HCT116 (cell line): ENCODE data around the gene NDUFS8.

ENCODE experiments used
- CEBPB ChIP-seq: IDR thresholded peaks from 2 replicates; pipeline ENCODE4 v1.6.1; 2012; ENCODE audit warnings: low read depth
- EZH2 ChIP-seq: fragments of 200-600 bp; sonication (generic); IDR thresholded peaks from 2 replicates; pipeline ENCODE4 v1.6.1; 2017; ENCODE audit warnings: antibody characterized with exemption, mixed run types
- EZH2phosphoT487 ChIP-seq: fragments of 200-600 bp; IDR thresholded peaks from 2 replicates; pipeline ENCODE4 v1.6.1; 2018; ENCODE audit warnings: antibody characterized with exemption, borderline replicate concordance
- POLR2A ChIP-seq: IDR thresholded peaks from 2 replicates; pipeline ENCODE4 v1.7.0; 2011; ENCODE audit warnings: borderline replicate concordance; ENCODE audit not compliant: insufficient read depth, insufficient read length; ENCODE audit errors: extremely low read depth
- POLR2AphosphoS5 ChIP-seq: IDR thresholded peaks from 2 replicates; pipeline ENCODE4 v1.6.1; 2011; ENCODE audit warnings: mild to moderate bottlenecking, low read depth, low read length, moderate library complexity
- RAD21 ChIP-seq: IDR thresholded peaks from 2 replicates; pipeline ENCODE4 v1.6.1; 2012; ENCODE audit warnings: low read depth, mild to moderate bottlenecking
- SIN3A ChIP-seq: IDR thresholded peaks from 2 replicates; pipeline ENCODE4 v1.6.1; 2012; ENCODE audit warnings: low read depth
- ZFX ChIP-seq: fragments of 450-650 bp; IDR thresholded peaks from 2 replicates; pipeline ENCODE4 v1.6.1; 2017
- TF ChIP-seq, protein P1 (sequence below), 3 experiments: fragments of 200-600 bp in 1 of 3; sonication (generic) in 1 of 3; IDR thresholded peaks in 2 of 3; conservative IDR thresholded peaks in 1 of 3; 2 replicates each; pipeline ENCODE4 v1.5.1; 2012 to 2017; ENCODE audit warnings: low read depth in 2 of 3, low read length in 2 of 3, antibody characterized with exemption in 1 of 3, borderline replicate concordance in 1 of 3, control low read depth in 1 of 3, mild to moderate bottlenecking in 1 of 3, mixed read lengths in 1 of 3, mixed run types in 1 of 3, moderate library complexity in 1 of 3; ENCODE audit not compliant: insufficient read depth in 1 of 3
- TF ChIP-seq, protein P2 (sequence below): IDR thresholded peaks from 2 replicates; pipeline ENCODE4 v1.6.1; 2012; ENCODE audit warnings: low read depth

DNA sequence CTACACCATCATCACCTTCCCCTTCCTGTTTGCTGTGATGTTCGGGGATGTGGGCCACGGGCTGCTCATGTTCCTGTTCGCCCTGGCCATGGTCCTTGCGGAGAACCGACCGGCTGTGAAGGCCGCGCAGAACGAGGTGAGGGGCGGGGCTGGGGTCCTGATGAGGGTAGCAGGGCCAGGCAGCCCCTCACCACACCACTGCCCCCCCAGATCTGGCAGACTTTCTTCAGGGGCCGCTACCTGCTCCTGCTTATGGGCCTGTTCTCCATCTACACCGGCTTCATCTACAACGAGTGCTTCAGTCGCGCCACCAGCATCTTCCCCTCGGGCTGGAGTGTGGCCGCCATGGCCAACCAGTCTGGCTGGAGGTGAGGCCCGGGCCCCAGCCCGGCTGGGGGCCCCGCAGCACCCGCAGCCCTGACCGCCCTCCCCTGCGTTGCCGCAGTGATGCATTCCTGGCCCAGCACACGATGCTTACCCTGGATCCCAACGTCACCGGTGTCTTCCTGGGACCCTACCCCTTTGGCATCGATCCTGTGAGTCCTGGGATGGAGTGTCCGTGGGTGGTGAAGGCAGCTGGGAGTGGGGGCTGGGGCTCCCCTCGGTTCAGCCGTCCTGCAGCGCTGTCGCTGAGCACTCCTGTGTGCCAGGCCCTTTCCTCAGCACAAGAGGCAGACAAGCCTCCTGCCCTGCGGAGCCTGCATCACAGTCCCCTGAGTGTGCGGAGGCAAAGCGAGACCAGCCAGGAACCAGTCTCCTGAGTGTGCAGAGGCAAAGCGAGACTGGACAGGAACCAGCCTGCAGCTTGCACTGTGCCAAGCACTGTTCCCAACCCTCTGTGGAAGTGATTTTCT is 17.2 kb downstream of the NDUFS8 start:
- TF ChIP-seq SIN3A (no peak), POLR2AphosphoS5 (no peak), ZFX (no peak), POLR2A (no peak), EZH2 (no peak), RAD21 (no peak), EZH2phosphoT487 (no peak), CEBPB (no peak)
- TF ChIP-seq, protein P1, sequence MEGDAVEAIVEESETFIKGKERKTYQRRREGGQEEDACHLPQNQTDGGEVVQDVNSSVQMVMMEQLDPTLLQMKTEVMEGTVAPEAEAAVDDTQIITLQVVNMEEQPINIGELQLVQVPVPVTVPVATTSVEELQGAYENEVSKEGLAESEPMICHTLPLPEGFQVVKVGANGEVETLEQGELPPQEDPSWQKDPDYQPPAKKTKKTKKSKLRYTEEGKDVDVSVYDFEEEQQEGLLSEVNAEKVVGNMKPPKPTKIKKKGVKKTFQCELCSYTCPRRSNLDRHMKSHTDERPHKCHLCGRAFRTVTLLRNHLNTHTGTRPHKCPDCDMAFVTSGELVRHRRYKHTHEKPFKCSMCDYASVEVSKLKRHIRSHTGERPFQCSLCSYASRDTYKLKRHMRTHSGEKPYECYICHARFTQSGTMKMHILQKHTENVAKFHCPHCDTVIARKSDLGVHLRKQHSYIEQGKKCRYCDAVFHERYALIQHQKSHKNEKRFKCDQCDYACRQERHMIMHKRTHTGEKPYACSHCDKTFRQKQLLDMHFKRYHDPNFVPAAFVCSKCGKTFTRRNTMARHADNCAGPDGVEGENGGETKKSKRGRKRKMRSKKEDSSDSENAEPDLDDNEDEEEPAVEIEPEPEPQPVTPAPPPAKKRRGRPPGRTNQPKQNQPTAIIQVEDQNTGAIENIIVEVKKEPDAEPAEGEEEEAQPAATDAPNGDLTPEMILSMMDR (IDR thresholded peaks at IDR 0.05 in 2 of 3, conservative IDR thresholded peaks at IDR 0.05 in 1 of 3; ENCODE audit: borderline replicate concordance in 1 of 3, insufficient read depth in 1 of 3, low read depth in 2 of 3, low read length in 2 of 3): no peak
- TF ChIP-seq, protein P2, sequence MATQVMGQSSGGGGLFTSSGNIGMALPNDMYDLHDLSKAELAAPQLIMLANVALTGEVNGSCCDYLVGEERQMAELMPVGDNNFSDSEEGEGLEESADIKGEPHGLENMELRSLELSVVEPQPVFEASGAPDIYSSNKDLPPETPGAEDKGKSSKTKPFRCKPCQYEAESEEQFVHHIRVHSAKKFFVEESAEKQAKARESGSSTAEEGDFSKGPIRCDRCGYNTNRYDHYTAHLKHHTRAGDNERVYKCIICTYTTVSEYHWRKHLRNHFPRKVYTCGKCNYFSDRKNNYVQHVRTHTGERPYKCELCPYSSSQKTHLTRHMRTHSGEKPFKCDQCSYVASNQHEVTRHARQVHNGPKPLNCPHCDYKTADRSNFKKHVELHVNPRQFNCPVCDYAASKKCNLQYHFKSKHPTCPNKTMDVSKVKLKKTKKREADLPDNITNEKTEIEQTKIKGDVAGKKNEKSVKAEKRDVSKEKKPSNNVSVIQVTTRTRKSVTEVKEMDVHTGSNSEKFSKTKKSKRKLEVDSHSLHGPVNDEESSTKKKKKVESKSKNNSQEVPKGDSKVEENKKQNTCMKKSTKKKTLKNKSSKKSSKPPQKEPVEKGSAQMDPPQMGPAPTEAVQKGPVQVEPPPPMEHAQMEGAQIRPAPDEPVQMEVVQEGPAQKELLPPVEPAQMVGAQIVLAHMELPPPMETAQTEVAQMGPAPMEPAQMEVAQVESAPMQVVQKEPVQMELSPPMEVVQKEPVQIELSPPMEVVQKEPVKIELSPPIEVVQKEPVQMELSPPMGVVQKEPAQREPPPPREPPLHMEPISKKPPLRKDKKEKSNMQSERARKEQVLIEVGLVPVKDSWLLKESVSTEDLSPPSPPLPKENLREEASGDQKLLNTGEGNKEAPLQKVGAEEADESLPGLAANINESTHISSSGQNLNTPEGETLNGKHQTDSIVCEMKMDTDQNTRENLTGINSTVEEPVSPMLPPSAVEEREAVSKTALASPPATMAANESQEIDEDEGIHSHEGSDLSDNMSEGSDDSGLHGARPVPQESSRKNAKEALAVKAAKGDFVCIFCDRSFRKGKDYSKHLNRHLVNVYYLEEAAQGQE: no peak
